Measurements from ENCODE around the gene PYROXD2. TPM values are rescaled to one million over a fixed set of nuclear protein-coding genes. Genes with fewer than 3 reads are reported as not detected.

The PYROXD2 gene
- total RNA-seq, 2 experiments from 2014 or later: 0.41 to 4.3 TPM

DNA sequence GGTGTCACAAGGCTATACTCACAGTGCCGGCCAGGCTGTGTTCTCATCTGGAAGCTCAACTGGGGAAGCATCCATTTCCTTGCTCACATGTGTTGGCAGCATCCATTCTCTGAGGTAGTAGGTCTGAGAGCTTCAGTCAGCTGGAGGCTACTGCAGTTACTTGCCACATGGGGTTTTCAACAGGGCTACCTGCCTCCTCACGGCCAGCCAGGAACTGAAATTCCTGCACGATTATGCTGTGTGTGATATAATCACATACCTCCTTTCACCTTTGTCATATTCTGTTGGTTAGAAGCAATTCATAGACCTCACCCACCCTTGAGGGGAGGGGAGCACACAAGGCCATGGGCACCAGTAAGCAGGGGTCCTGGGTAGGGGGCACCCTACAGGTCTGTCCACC, 37.4 kb downstream of the PYROXD2 start:
- CTCF ChIA-PET (ENCODE audit: unreplicated experiment): no interaction called here
- BruUV-seq (replicated peaks): no TSS peak
- POLR2A ChIA-PET: no interaction called here
- Histone ChIP-seq H3K27ac (ENCODE audit: low read depth, low read length, poor library complexity, severe bottlenecking) (no peak overlapping the region), H4K20me1 (ENCODE audit: insufficient read depth, low read length) (no peaks in the 10 kb centered on the region), H3K36me3 (ENCODE audit: insufficient read depth, low read length) (no peaks in the 10 kb centered on the region), H3K9me2 (ENCODE audit: insufficient read depth, low read length) (no peaks in the 10 kb centered on the region), H3K4me3 (ENCODE audit: low read depth, low read length, poor library complexity, severe bottlenecking) (no peak overlapping the region), H3K9me3 (ENCODE audit: low read length) (no peaks in the 10 kb centered on the region), H2AFZ (ENCODE audit: low read length) (no peak overlapping the region), H3K79me2 (ENCODE audit: insufficient read depth, low read depth, low read length) (no peaks in the 10 kb centered on the region), H3K4me2 (ENCODE audit: low read length) (no peak overlapping the region), H3K4me1 (ENCODE audit: insufficient read depth, low read length, poor library complexity, severe bottlenecking) (no peaks in the 10 kb centered on the region)
- intact Hi-C loops (cut with micrococcal nuclease; ENCODE audit: unreplicated experiment): no loop called here
- TF ChIP-seq EZH2phosphoT487 (IDR thresholded peaks at IDR 0.05; ENCODE audit: borderline replicate concordance, low read depth, low read length): no peak
- TF ChIP-seq, protein P1, sequence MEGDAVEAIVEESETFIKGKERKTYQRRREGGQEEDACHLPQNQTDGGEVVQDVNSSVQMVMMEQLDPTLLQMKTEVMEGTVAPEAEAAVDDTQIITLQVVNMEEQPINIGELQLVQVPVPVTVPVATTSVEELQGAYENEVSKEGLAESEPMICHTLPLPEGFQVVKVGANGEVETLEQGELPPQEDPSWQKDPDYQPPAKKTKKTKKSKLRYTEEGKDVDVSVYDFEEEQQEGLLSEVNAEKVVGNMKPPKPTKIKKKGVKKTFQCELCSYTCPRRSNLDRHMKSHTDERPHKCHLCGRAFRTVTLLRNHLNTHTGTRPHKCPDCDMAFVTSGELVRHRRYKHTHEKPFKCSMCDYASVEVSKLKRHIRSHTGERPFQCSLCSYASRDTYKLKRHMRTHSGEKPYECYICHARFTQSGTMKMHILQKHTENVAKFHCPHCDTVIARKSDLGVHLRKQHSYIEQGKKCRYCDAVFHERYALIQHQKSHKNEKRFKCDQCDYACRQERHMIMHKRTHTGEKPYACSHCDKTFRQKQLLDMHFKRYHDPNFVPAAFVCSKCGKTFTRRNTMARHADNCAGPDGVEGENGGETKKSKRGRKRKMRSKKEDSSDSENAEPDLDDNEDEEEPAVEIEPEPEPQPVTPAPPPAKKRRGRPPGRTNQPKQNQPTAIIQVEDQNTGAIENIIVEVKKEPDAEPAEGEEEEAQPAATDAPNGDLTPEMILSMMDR (conservative IDR thresholded peaks at IDR 0.05; ENCODE audit: low read length): no peak
- no peak for DNase-seq (ENCODE audit: low spot score)

DNA sequence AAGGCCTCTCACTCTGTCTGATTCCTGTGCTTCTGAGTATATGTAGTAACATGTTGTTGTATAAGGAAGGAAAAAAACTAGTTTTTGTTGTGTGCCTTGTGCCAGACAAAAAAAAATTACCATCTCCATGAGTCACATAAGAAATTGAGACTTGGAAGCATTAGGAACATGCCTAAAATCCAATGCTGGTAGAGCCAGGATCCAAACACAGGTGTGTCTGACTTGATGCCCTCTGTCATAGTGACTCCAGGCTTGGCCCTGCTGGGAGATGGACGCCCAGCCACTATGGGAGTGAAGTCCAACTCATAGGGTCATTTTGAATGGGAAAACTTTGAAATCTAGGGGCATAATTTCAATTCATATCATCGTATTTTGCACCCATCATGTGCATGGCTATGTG, 38.0 kb downstream of the PYROXD2 start:
- Histone ChIP-seq H3K4me1 (ENCODE audit: insufficient read depth, low read length, poor library complexity, severe bottlenecking) (no peaks in the 10 kb centered on the region), H3K9me3 (ENCODE audit: low read length) (no peaks in the 10 kb centered on the region), H3K4me3 (ENCODE audit: low read depth, low read length, poor library complexity, severe bottlenecking) (no peak overlapping the region), H2AFZ (ENCODE audit: low read length) (no peak overlapping the region), H3K79me2 (ENCODE audit: insufficient read depth, low read depth, low read length) (no peaks in the 10 kb centered on the region), H4K20me1 (ENCODE audit: insufficient read depth, low read length) (no peaks in the 10 kb centered on the region), H3K36me3 (ENCODE audit: insufficient read depth, low read length) (no peaks in the 10 kb centered on the region), H3K27ac (ENCODE audit: low read depth, low read length, poor library complexity, severe bottlenecking) (no peak overlapping the region), H3K9me2 (ENCODE audit: insufficient read depth, low read length) (no peaks in the 10 kb centered on the region), H3K4me2 (ENCODE audit: low read length) (no peak overlapping the region)
- TF ChIP-seq, protein P1 (conservative IDR thresholded peaks at IDR 0.05; ENCODE audit: low read length): no peak
- TF ChIP-seq EZH2phosphoT487 (IDR thresholded peaks at IDR 0.05; ENCODE audit: borderline replicate concordance, low read depth, low read length): no peak
- BruUV-seq (replicated peaks): no TSS peak
- POLR2A ChIA-PET: no interaction called here
- CTCF ChIA-PET (ENCODE audit: unreplicated experiment): no interaction called here
- intact Hi-C loops (cut with micrococcal nuclease; ENCODE audit: unreplicated experiment): no loop called here
- DNase-seq (ENCODE audit: low spot score): no peak

DNA sequence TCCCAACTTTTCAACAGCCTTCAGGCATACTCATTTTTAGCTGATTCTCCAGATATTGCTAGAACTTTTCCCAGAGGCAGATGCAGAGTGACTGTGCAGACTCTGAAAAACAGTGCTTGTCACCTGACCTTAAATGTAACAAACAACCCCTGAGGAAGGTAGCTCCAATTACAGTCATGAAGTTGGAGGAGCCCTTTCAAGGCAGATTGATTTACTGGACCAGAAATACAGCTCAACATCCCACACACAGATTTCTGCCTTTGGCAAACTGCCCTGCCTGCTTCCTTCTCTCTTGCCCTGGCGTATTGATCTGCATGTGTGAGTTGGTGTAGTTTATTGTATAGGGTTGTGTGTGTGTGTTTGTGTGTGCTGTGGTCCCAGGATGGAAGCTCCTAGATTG, 38.5 kb downstream of the PYROXD2 start:
- ChIA-PET CTCF (ENCODE audit: unreplicated experiment) (no interaction called here), POLR2A (no interaction called here)
- H3K9me2 ChIP-seq (ENCODE audit: insufficient read depth, low read length): no peaks in the 10 kb centered on the region
- H3K4me3 ChIP-seq (ENCODE audit: low read depth, low read length, poor library complexity, severe bottlenecking): no peak overlapping the region
- H3K27ac ChIP-seq (ENCODE audit: low read depth, low read length, poor library complexity, severe bottlenecking): no peak overlapping the region
- H3K9me3 ChIP-seq (ENCODE audit: low read length): no peaks in the 10 kb centered on the region
- no peaks in the 10 kb centered on the region for H3K79me2 ChIP-seq (ENCODE audit: insufficient read depth, low read depth, low read length)
- no peaks in the 10 kb centered on the region for H3K36me3 ChIP-seq (ENCODE audit: insufficient read depth, low read length)
- no peaks in the 10 kb centered on the region for H4K20me1 ChIP-seq (ENCODE audit: insufficient read depth, low read length)
- H3K4me2 ChIP-seq (ENCODE audit: low read length): no peak overlapping the region
- TF ChIP-seq, protein P1 (conservative IDR thresholded peaks at IDR 0.05; ENCODE audit: low read length): no peak
- no peak for TF ChIP-seq EZH2phosphoT487 (IDR thresholded peaks at IDR 0.05; ENCODE audit: borderline replicate concordance, low read depth, low read length)
- intact Hi-C loops (cut with micrococcal nuclease; ENCODE audit: unreplicated experiment): no loop called here
- no peak overlapping the region for H2AFZ ChIP-seq (ENCODE audit: low read length)
- no peak for DNase-seq (ENCODE audit: low spot score)
- H3K4me1 ChIP-seq (ENCODE audit: insufficient read depth, low read length, poor library complexity, severe bottlenecking): no peaks in the 10 kb centered on the region
- BruUV-seq (replicated peaks): no TSS peak
